ENCODE measurements around the gene BARX2.

DNA sequence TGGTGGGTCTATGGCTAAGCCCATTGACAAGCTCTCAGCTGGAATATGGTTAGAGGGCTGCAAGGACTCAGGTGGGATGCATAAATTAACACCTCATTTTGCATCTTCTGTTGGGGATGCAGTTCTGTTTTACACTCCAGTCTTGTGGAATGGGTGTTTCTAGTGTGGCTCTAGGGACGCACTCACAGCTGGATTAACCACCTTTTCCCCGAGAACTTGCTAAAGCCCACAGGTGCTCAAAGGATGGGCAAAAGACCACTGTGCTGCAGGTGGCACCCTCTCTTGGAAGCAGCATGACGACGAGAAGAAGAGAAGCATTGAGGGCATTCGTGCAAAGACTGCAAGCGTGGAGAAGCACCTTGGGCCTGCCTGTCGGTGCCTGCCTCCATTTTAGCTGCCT is 6.9 kb downstream of the BARX2 start:
- TF ChIP-seq, protein P1, sequence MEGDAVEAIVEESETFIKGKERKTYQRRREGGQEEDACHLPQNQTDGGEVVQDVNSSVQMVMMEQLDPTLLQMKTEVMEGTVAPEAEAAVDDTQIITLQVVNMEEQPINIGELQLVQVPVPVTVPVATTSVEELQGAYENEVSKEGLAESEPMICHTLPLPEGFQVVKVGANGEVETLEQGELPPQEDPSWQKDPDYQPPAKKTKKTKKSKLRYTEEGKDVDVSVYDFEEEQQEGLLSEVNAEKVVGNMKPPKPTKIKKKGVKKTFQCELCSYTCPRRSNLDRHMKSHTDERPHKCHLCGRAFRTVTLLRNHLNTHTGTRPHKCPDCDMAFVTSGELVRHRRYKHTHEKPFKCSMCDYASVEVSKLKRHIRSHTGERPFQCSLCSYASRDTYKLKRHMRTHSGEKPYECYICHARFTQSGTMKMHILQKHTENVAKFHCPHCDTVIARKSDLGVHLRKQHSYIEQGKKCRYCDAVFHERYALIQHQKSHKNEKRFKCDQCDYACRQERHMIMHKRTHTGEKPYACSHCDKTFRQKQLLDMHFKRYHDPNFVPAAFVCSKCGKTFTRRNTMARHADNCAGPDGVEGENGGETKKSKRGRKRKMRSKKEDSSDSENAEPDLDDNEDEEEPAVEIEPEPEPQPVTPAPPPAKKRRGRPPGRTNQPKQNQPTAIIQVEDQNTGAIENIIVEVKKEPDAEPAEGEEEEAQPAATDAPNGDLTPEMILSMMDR (IDR thresholded peaks at IDR 0.05) = no peak
- no peak for TF ChIP-seq ZFX (IDR thresholded peaks at IDR 0.05; ENCODE audit: borderline replicate concordance)

Data from 22Rv1 (cell line).